Sigmoid colon (tissue), 4 donors: Measurements from ENCODE around the gene PAK1.

Experiments used
- EP300 ChIP-seq, 4 donors: sonication (generic); formaldehyde crosslinking; IDR thresholded peaks; one replicate each; pipeline ENCODE4 v1.6.1; 2017; ENCODE audit warnings: antibody characterized with exemption in 4 of 4
- POLR2A ChIP-seq, 2 donors: fragments of 450-650 bp; IDR thresholded peaks; one replicate each; pipeline ENCODE4 v1.6.1; 2016; ENCODE audit warnings: antibody characterized with exemption in 2 of 2, mild to moderate bottlenecking in 2 of 2, moderate library complexity in 2 of 2
- POLR2AphosphoS5 ChIP-seq, 4 donors: sonication (generic); formaldehyde crosslinking; IDR thresholded peaks; one replicate each; pipeline ENCODE4 v1.6.1; 2017; ENCODE audit warnings: antibody characterized with exemption in 4 of 4
- TF ChIP-seq, protein P1 (sequence below), 4 experiments: fragments of 450-650 bp in 3 of 4; fragments of 200-600 bp in 1 of 4; IDR thresholded peaks; one replicate each; pipeline ENCODE4 v1.5.1; 2016 to 2019; ENCODE audit warnings: antibody characterized with exemption in 4 of 4, mild to moderate bottlenecking in 3 of 4, moderate library complexity in 2 of 4

DNA sequence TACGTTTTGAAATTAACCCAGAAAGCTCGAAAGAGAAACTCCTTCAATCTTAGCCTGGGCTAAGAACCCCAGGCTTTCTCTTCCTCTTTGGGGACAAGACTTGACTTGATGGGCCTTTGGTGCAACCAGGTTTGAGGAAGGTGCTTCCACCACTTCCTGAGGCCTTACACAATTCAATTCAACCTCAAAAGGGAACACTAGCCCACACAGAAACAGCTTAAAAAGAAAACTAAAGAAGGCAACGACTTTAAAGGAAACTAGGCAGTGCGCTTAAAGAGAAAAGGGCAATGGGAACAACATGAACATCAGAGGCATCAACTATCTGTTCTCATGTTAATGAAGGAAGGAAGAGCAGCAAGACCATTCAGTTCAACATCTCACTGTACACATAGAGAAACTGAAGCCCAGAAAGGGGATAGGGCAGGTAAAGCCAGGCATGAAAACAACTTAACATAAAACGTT is 24.8 kb downstream of the PAK1 start:
- TF ChIP-seq, protein P1, sequence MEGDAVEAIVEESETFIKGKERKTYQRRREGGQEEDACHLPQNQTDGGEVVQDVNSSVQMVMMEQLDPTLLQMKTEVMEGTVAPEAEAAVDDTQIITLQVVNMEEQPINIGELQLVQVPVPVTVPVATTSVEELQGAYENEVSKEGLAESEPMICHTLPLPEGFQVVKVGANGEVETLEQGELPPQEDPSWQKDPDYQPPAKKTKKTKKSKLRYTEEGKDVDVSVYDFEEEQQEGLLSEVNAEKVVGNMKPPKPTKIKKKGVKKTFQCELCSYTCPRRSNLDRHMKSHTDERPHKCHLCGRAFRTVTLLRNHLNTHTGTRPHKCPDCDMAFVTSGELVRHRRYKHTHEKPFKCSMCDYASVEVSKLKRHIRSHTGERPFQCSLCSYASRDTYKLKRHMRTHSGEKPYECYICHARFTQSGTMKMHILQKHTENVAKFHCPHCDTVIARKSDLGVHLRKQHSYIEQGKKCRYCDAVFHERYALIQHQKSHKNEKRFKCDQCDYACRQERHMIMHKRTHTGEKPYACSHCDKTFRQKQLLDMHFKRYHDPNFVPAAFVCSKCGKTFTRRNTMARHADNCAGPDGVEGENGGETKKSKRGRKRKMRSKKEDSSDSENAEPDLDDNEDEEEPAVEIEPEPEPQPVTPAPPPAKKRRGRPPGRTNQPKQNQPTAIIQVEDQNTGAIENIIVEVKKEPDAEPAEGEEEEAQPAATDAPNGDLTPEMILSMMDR (IDR thresholded peaks at IDR 0.05): no peak
- no peak for TF ChIP-seq POLR2A (IDR thresholded peaks at IDR 0.05)
- TF ChIP-seq POLR2AphosphoS5 (IDR thresholded peaks at IDR 0.05): no peak
- TF ChIP-seq EP300 (IDR thresholded peaks at IDR 0.05): no peak
